ENCODE measurements around the gene STRIP1.

- no peak for TF ChIP-seq CTCF (IDR thresholded peaks at IDR 0.05)
- TF ChIP-seq POLR2A (IDR thresholded peaks at IDR 0.05), result no peak
Observed at GRCh38 chr1:109989506-109990301, 44.7 kb upstream of the STRIP1 start.
